Osteocyte (in vitro differentiated cells): ENCODE data around the gene NRP2. TPM values are rescaled to one million over a fixed set of nuclear protein-coding genes. Genes with fewer than 3 reads are reported as not detected.

Experiments used
- DNase-seq: peaks from one replicate; pipeline ENCODE4 v3.0.0; 2021; ENCODE audit warnings: mixed read lengths; ENCODE audit not compliant: unreplicated experiment; ENCODE audit errors: extremely low spot score
- H3K27ac Mint-ChIP-seq: one replicate; pipeline ENCODE4 v1.8.0; 2021; ENCODE audit warnings: mild to moderate bottlenecking, mixed read lengths; ENCODE audit not compliant: unreplicated experiment
- H3K27me3 Mint-ChIP-seq: one replicate; pipeline ENCODE4 v1.8.0; 2021; ENCODE audit warnings: mixed read lengths; ENCODE audit not compliant: unreplicated experiment
- H3K36me3 Mint-ChIP-seq: one replicate; pipeline ENCODE4 v1.8.0; 2021; ENCODE audit warnings: mixed read lengths; ENCODE audit not compliant: unreplicated experiment
- H3K4me1 Mint-ChIP-seq: one replicate; pipeline ENCODE4 v1.8.0; 2021; ENCODE audit warnings: mixed read lengths; ENCODE audit not compliant: unreplicated experiment
- H3K4me3 Mint-ChIP-seq: one replicate; pipeline ENCODE4 v1.8.0; 2021; ENCODE audit warnings: mild to moderate bottlenecking, moderate library complexity, mixed read lengths; ENCODE audit not compliant: unreplicated experiment
- H3K9me3 Mint-ChIP-seq: one replicate; pipeline ENCODE4 v1.8.0; 2021; ENCODE audit warnings: mixed read lengths; ENCODE audit not compliant: unreplicated experiment
- CTCF ChIP-seq: fragments of 200-600 bp; sonication (generic); IDR thresholded peaks from 2 replicates; pipeline ENCODE4 v1.5.0; 2021; ENCODE audit warnings: antibody characterized with exemption, mild to moderate bottlenecking, moderate library complexity
- total RNA-seq: library from RNA; stranded (reverse); gene quantifications from 2 replicates; pipeline ENCODE4 v1.2.1, GENCODE V29; 2021

NRP2 gene
- total RNA-seq, 1 donor from 2014 or later = 52.4 TPM

GRCh38 chr2:205778356-205778755 is 96.1 kb downstream of the NRP2 start:
- no peak for TF ChIP-seq CTCF
- H3K4me3 Mint-ChIP-seq = no peak overlapping the region

GRCh38 chr2:205780645-205781044 is 98.3 kb downstream of the NRP2 start:
- no peak for DNase-seq
- Mint-ChIP-seq H3K27ac (no peak overlapping the region), H3K27me3 (no peaks in the 10 kb centered on the region), H3K36me3 (peaks cover 6% of the 10 kb centered on the region), H3K4me1 (no peaks in the 10 kb centered on the region), H3K4me3 (no peak overlapping the region), H3K9me3 (no peaks in the 10 kb centered on the region)
- no peak for TF ChIP-seq CTCF

More at GRCh38 chr2:205778356-205778755, 96.1 kb downstream of the NRP2 start:
- Mint-ChIP-seq H3K4me1 (no peaks in the 10 kb centered on the region), H3K27me3 (no peaks in the 10 kb centered on the region), H3K9me3 (no peaks in the 10 kb centered on the region), H3K36me3 (peaks cover 6% of the 10 kb centered on the region), H3K27ac (no peak overlapping the region)
- DNase-seq = no peak

DNA sequence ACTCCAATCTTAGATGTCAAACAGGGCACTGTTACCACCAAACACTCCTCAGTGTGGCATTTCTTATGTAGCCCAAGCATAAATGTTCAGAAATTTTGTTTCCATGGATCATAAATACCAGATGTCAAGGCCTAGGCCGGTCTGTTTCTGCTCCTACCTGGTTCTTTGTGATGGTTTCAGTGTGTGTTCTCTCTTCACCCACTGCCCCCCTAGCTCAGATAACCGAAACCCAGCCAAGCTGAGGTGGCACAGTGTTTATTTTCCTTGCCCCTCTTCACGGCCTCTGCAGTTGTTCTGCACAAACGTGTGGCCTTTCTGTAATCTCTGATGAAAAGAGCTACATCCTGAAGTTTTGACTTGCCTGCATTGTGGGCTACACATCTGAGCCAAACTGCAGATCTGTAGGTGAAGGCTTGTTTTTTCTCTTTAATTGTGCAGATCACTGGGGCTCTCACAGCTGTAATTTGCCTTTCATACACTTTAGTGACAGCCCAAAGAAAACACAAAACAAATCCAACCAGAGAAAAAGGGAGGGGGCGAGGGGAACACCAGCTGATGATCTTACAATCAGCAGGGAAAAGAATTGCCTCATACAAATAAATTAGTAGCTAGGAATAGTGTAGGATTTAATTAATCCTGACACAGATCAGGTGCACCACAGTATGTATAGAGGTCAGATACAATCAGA is 99.1 kb downstream of the NRP2 start:
- no peaks in the 10 kb centered on the region for H3K27me3 Mint-ChIP-seq
- H3K4me1 Mint-ChIP-seq = no peaks in the 10 kb centered on the region
- no peak overlapping the region for H3K27ac Mint-ChIP-seq
- no peak overlapping the region for H3K4me3 Mint-ChIP-seq
- no peak for DNase-seq
- H3K9me3 Mint-ChIP-seq = no peaks in the 10 kb centered on the region
- no peak for TF ChIP-seq CTCF
- H3K36me3 Mint-ChIP-seq = peaks cover 4% of the 10 kb centered on the region

DNA sequence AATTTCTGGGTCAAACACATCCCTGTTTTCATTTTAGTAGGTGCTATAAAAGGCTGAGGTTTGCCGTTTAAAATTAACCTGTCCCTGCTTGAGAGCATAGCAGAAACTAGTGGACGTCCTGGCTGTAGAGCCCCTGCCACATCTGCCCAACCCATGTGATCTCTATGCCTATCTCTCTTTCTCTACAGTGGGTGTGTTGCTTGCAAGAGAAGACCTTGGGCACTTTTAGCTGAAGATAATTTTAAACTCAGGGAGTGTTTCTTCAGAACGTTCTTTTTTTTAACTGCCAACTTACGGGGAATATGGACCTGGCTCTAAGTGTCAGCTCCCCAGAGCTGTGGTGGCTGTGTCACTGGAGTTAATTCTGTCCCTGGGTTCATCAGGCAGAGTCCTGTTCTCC is 100.6 kb downstream of the NRP2 start:
- H3K4me3 Mint-ChIP-seq = no peak overlapping the region

More for the DNA sequence above, 100.6 kb downstream of the NRP2 start:
- Mint-ChIP-seq H3K36me3 (no peaks in the 10 kb centered on the region), H3K4me1 (no peaks in the 10 kb centered on the region), H3K27me3 (no peaks in the 10 kb centered on the region), H3K9me3 (no peaks in the 10 kb centered on the region), H3K27ac (no peak overlapping the region)
- TF ChIP-seq CTCF = no peak
- DNase-seq = no peak
